ENCODE results near the gene UTY.
A peak's percentile ranks its signal among the peaks of the same experiment; 100 is the strongest.

DNA sequence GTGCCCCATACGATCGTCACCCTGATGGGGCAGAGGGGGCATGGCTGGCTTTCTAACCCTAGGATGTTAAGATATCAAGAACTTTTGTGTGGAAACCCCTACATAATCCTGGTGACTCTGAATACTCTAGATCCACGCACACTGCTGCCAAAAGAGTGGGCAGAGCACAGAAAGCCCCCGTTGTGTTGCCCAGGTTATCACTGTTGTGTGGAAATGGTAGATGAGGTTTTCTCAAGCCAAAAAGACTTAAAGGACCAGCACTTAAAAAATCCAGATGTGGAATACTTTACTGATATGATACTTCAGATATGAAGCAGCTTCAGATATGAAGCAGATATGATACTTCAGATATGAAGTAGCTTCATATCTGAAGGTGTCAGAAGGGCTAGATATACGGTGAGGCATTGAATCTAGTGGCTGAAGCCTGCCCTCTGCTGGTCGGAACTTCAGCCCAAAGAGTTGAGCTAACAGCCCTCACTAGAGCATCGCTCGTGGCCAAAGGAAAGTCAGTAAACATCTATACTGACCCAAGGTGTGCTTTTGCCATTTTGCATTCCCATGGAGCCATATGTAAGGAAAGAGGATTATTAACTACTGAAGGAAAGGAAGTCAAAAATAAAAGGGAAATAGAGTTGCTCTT lies 136.4 kb downstream of the UTY start:
- peak; percentile 25 for TF ChIP-seq CTCF (IDR thresholded peaks at IDR 0.05; ENCODE audit: low read depth, low read length, missing input control)
- no peak for TF ChIP-seq GABPA (IDR thresholded peaks at IDR 0.05 in 1 of 2, conservative IDR thresholded peaks at IDR 0.05 in 1 of 2)
- no peak for TF ChIP-seq FOXA1 (IDR thresholded peaks at IDR 0.05)
- no peak for TF ChIP-seq TAF1 (conservative IDR thresholded peaks at IDR 0.05)
- no peak for TF ChIP-seq YY1 (IDR thresholded peaks at IDR 0.05)
- TF ChIP-seq, protein P1, sequence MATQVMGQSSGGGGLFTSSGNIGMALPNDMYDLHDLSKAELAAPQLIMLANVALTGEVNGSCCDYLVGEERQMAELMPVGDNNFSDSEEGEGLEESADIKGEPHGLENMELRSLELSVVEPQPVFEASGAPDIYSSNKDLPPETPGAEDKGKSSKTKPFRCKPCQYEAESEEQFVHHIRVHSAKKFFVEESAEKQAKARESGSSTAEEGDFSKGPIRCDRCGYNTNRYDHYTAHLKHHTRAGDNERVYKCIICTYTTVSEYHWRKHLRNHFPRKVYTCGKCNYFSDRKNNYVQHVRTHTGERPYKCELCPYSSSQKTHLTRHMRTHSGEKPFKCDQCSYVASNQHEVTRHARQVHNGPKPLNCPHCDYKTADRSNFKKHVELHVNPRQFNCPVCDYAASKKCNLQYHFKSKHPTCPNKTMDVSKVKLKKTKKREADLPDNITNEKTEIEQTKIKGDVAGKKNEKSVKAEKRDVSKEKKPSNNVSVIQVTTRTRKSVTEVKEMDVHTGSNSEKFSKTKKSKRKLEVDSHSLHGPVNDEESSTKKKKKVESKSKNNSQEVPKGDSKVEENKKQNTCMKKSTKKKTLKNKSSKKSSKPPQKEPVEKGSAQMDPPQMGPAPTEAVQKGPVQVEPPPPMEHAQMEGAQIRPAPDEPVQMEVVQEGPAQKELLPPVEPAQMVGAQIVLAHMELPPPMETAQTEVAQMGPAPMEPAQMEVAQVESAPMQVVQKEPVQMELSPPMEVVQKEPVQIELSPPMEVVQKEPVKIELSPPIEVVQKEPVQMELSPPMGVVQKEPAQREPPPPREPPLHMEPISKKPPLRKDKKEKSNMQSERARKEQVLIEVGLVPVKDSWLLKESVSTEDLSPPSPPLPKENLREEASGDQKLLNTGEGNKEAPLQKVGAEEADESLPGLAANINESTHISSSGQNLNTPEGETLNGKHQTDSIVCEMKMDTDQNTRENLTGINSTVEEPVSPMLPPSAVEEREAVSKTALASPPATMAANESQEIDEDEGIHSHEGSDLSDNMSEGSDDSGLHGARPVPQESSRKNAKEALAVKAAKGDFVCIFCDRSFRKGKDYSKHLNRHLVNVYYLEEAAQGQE (IDR thresholded peaks at IDR 0.05): no peak
- TF ChIP-seq RXRA (IDR thresholded peaks at IDR 0.05): no peak
- TF ChIP-seq RAD21 (IDR thresholded peaks at IDR 0.05): no peak
- TF ChIP-seq, protein P2, sequence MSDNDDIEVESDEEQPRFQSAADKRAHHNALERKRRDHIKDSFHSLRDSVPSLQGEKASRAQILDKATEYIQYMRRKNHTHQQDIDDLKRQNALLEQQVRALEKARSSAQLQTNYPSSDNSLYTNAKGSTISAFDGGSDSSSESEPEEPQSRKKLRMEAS (IDR thresholded peaks at IDR 0.05): no peak
